NCI-H1436 treated with DMSO at 0.1 percent for 48 hours (cell line): ENCODE results near the gene ID1.

Source experiments
- DNase-seq: peaks from one replicate; lab custom pipeline; 2025; lab: John Stamatoyannopoulos, UW

ID1 gene, protein sequence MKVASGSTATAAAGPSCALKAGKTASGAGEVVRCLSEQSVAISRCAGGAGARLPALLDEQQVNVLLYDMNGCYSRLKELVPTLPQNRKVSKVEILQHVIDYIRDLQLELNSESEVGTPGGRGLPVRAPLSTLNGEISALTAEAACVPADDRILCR

DNA sequence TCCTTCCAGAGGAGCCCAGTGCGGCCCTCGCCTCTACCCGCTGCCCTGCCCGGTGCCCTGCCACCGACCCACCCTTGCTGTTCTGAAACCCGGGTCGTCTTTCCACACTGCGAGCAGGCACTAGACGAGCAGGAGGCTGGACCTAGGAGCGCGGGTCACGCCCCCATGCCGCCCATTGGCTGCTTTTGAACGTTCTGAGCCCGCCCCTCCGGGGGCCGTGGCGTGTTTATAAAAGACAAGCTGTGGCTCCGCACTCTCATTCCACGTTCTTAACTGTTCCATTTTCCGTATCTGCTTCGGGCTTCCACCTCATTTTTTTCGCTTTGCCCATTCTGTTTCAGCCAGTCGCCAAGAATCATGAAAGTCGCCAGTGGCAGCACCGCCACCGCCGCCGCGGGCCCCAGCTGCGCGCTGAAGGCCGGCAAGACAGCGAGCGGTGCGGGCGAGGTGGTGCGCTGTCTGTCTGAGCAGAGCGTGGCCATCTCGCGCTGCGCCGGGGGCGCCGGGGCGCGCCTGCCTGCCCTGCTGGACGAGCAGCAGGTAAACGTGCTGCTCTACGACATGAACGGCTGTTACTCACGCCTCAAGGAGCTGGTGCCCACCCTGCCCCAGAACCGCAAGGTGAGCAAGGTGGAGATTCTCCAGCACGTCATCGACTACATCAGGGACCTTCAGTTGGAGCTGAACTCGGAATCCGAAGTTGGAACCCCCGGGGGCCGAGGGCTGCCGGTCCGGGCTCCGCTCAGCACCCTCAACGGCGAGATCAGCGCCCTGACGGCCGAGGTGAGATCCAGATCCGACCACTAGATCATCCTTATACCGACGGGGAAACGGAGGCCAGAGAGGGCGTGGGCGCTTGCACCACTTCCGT, at the start of gene ID1:
Gene ID1 (plus strand): TSS at position 259 of the 871 bp plus-strand sequence. CDS start 99 bp downstream, at position 358.
- peak; percentile 95 for DNase-seq

DNA sequence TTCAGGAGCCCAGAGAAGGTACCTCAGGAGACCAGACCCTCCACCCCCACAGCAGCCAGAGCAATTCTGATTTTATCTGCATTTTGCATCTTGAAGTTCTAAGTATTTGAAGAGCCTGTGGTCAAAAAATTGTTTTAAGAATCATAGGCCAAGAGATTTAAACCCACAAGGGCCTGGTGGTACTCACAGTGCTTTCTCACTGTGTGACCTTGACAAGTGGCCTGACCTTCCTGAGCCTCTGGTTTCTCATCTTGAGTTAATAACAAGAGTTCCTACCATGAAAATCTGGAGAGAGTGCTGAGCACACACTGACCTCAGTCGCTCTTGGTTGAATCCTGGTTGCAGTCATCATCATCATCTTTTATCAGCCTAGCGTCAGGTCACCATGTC, 45.4 kb upstream of the ID1 start:
- no peak for DNase-seq

DNA sequence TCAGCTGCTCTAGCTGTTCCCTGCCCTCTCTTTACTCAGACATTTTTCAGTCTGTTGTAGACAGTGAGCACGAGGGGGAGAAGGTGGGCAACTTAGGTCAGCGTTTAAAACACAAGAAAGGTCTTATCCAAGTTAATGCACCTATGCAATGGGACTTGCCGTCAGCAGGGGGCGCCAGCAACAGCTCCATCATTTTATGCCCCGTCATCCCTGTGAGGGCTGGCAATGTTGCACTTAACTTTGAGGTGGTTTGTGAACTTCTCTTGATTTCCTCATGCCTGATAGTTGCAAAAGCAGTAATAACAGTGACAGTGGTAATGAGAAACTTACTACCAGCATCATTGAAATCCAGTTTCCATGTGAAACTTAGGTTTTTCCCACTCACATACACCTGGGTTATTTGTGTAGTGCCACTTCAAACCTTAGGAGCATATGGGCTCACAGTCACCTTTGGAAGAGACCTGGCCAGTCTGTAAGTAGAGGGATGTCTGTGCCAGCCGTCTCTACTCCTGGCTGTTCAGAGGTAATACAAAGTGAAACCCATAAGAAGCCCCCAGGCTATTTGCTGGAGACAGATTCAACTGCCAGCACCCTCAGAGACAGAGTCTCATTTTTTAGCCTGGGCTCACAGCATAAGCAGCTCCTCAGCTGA, 44.9 kb upstream of the ID1 start:
- DNase-seq: no peak

DNA sequence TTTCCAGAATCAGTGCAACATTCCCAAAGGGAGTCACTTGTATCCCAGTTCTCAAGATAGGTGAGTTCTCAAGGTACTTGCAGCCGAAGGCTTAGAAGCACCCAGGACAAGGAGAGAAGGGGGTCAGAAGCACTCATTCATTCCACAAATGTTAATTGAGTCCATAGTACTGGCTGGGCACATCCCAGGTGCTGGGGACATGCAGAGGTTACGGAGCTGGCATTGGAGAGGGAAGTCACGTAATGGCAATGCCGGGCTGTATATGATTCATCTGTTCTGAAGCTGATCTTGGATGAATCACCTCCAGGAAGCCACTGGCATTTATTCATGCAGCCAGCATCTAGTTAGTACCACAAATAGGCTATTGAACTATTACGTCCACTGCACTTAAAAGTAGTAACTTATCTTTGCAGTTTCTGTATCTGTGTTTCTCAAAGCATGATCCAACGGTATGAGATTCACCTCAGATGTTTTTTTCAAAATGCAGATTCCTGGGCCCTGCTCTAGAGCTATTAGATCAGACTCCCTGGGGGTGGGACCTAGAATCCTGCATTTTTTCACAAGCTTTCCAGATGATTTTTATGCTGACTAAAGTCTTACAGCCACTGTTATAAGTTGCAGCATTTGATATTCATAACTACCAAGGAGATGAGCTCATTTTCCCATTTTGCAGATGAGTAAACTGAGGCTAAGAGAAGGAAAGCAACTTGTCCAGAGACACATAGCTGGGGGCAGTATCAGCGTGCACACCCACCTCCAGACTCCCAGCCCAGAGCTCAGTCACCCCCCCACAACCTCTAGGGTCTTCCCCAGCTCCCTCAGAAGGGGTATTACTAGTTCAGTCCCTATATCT, 44.1 kb upstream of the ID1 start:
- no peak for DNase-seq

DNA sequence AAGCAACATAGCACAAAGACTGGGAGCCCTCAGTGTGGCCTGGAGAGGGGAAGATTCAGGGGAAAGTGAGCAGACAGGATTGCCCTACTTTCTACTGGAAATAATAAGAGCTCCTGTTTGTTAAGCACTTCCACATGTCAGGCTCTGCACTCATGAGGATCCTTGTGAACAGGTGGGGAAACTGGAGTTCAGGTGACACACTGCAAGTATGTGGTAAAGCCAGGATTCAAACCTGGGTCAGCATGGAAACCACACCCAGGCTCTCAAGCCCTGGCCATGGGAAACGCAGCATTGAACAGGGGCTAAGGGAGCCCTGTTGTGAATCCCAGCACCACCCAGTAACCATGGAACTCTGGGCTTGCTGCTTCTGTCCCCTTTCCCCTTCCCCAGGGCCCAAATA, 42.8 kb upstream of the ID1 start:
- DNase-seq: no peak

DNA sequence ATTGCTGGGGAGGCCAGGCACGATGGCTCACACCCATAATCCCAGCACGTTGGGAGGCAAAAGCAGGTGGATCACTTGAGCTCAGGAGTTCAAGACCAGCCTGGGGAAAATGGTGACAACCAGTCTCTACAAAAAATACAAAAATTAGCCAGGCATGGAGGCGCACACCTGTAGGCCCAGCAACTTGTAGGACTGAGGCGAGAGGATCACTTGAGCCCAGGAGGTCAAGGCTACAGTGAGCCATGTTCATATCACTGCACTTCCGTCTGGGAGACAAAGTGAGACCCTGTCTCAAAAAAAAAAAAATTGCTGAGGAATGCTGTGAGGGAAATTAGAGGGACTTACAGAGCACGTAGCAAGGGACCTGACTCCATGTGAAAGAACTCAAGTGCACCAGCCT, 40.8 kb upstream of the ID1 start:
- DNase-seq: no peak

DNA sequence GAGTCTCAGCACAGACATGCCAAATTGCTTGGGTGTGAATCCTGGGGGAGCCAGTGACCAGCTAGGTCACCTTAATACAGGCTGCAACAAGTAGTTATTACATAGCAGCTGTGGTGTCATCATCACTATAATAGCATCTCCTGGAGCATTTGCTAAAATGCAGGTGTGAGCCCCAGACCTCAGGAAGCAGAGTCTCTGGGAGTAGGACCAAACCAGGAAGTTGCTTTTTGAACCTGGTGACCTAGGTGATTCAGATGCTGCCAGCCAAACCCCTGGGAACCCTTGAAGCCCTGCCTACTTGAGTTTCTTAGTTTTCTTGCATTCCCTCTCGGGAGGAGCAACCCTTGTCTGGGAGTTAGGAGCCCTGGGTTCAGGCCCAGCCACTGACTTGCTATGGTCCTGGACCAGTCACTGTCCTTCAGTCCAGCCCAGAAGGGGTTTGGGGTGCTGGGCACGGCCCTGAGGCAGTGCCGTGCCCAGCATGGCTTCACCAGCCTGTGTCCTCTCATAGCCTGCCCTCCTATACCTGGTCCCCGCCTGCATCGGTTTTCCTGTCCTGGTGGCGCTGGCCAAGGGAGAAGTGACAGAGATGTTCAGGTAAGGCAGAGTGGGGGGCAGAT, 39.3 kb upstream of the ID1 start:
- DNase-seq: no peak

DNA sequence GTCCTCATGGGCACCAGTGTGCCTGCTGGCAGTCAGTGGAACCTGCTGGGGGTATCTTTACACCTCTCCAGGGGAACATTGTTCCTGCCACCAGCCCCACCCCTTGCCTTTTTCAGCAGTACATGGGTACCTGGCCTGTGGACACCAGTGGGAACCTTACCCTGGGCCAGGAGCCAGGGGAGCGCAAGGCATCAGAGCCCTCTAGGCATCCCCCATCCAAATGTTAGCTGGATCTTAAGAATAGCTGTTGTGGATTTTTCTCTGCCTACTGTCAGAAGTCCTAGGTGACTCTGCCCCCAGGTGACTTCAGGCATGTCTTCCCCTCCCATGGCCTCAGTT, 38.8 kb upstream of the ID1 start:
- DNase-seq: no peak

DNA sequence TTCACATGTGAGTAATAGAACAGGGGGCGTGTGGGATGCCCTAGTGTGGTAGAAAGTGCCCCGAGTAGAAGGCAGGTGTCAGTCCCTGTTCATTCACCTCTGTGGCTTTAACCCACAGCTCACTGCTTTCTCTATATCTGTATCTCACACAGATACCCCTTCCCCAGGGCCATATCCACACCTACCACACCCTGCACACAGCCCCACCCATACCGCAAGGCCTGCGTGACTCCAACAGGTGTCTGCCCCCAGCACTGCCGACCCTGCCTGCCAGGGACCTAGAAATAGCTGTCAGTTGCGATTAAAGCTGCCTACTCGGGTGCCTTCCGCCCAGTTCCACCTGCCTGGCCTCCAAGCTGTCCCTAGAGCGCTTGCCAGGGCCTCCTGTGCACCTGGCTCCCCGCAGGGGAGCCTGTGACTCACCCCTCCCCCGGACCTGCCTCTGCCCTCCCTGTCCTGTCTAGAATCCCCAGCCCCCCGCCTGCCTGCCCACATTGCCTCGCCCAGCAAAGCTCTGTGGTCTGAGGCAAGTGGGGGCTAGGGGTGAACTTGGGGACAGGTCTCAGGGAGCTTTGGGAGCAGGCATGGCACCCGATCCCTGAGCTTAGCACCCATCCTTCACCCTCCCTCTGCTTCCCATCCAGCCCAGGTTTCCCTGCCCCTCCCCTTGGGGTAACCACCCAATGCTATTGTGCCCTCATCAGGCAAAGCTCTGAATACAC, 38.3 kb upstream of the ID1 start:
- no peak for DNase-seq

DNA sequence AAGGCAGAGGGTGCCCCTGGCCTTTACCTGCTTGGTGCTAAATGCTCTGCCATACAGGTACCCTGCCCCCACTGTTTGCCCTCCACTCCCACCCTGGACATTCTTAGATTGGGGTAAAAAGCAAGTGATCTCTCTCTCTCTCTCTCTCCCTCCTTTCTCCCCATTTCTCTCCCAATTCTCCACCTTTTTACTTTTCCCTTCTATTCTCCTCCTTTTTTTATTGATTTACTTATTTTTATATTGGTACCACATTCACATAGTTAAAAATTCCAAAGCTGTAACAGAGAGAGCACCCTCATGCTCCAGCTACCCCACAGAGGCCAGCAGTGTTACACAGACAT, 37.7 kb upstream of the ID1 start:
- no peak for DNase-seq

DNA sequence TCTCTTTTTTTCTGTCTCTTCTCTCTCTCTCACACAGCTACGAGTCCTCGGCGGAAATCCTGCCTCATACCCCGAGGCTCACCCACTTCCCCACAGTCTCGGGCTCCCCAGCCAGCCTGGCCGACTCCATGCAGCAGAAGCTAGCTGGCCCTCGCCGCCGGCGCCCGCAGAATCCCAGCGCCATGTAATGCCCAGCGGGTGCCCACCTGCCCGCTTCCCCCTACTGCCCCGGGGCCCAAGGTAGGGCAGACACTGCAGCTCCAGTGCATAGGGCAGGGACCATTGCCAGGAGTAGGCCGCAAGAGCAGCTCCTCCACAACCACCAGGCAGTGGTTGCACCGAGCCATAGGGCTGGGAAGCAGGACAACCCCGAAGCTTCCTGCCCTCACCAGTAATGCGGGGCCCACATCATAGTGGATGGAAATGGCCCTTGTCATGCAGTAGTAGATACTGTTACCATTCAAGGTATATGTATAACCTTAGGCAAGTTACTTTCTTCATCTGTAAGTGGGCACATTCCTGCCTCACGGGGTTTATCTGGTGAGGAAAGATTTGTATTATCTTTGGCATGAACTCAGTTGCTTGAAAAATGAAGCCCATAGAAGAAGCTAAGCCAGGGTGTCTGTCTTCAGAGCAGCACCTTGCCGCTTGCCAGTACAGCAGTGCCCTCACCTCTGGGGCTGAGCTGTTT, 36.9 kb upstream of the ID1 start:
- DNase-seq: no peak

DNA sequence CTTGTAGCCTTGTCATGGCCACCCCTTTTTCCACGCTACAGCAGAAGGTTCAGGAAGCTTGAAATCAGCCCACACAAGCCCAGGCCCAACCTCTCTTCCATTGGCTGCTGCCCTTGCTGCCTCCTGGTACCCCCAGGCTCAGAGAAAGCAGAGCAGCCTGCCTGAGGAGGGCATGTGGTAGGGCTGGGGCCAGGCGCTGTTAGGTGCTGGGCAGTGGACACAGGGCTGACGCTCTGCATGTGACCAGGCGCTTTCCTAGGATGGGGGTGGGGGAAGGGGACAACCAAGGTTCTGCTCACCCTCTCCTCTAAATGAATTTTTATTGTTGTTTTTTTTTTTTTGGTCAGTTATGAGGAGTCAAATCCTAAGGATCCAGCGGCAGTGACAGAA, 36.3 kb upstream of the ID1 start:
- DNase-seq: no peak

DNA sequence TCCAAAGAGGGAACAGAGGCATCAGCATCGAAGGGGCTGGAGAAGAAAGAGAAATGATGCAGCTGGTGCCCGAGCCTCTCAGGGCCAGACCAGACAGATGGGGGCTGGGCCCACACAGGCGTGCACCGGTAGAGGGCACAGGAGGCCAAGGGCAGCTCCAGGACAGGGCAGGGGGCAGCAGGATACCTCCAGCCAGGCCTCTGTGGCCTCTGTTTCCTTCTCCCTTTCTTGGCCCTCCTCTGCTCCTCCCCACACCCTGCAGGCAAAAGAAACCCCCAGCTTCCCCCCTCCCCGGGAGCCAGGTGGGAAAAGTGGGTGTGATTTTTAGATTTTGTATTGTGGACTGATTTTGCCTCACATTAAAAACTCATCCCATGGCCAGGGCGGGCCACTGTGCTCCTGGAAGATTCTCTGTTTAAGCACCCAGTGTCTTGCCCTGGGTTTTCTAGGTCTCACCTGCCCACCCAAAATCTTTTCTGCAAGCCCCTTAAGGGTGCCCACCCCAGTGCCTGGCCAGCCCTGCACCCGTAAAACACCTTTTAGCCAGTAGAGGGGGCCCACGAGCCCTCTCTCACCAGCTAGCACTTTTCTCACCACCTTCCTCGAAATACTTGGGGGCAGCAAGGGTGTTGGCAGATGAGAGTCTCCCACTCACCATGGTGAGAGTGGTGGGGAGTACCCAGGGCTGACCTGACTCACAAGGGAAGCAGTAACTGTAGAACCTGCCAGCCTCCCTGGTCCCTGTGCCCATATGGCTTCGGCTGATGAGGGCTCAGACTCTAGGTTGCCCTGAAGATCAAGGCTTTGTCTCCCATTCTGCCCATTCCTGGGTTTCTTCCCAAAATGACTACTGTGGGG, 35.7 kb upstream of the ID1 start:
- DNase-seq: no peak

DNA sequence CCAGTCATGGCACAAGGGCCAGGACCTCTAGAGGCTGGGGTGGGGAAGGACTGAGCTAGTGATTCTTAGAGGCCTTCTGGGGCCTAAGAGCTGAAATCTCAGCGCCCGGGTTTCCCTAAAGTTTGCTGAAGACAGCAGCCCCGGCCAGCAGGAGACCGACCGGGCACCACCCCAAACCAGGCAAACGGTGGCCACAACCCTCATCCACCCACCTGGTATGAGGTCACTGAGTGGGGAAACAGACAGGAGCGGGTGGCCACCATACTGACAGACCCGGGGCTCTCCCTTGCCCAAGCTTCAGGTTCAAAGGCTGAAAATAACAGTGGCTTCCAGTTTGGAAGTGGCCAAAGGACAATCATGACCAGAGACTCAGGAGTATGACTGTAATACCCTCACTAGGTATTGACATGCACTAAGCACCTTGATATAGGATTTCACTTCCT, 35.0 kb upstream of the ID1 start:
- DNase-seq: no peak

DNA sequence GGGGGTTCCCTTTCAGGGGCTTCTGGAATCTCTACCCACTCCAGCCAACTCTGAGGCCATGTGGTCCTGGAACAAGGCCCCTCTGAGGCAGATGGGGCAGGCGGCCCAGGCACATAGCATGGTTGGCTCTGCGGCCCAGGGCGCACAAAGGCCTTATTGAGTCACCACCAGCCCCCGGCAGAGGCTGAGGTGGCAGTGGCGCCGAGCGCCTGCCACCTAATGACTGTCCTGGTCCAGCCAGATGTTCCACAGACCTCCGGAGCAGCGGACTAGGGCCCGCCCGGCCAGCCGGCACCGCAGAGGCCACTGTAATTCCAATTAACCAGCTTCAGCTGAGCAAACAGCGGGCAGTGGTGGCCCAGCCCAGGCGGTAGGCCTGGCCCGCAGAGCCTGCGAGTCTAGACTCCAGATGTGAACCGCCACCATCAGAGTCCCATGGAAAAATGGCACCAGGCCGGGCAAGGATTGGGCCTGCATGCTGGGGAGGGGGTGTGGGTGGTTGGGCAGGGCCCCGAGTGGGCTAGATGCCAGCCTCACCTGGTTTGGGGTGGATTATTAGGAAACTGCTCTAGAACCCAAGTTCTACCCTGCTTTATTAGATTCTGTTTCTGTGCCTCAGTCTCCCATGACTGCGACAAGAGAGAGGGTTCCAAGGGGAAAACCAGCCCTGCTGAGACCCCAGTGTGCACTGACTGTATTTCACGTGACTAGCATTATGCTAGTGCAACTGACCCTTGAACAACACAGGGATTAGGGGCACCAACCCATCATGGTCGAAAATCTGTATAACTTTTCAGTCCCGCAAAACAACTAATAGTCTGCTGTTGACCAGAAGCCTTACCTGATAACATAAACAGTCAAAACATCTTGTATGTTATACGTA, 34.1 kb upstream of the ID1 start:
- no peak for DNase-seq

DNA sequence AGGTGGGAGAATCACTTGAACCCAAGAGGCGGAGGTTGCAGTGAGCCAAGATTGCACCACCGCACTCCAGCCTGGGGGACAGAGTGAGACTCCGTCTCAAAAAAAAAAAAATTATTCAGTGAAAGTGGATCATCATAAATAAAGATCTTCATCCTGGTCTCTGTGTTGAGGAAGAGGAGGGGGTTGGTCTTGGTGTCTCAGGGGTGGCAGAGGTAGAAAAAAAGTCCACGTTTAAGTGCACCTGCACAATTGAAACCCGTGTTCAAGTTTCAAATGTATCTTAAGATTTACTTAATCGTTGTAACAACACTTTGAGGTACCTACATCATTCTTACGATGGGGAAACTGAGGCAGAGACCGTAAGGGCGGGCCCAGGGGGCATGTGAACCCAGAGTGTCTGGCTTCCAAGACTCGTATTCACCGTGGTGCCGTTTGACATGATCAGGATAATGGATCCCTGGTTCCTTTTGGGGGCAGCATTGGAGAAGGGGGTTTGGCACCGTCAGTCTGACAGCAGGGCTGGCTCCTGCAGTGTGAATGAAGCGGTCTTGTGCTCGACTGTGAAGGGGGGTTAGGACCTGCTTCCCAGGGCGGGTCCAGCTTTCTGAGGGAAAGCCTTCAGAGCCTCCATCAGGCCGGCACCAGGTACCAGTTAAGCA, 32.9 kb upstream of the ID1 start:
- DNase-seq: no peak

DNA sequence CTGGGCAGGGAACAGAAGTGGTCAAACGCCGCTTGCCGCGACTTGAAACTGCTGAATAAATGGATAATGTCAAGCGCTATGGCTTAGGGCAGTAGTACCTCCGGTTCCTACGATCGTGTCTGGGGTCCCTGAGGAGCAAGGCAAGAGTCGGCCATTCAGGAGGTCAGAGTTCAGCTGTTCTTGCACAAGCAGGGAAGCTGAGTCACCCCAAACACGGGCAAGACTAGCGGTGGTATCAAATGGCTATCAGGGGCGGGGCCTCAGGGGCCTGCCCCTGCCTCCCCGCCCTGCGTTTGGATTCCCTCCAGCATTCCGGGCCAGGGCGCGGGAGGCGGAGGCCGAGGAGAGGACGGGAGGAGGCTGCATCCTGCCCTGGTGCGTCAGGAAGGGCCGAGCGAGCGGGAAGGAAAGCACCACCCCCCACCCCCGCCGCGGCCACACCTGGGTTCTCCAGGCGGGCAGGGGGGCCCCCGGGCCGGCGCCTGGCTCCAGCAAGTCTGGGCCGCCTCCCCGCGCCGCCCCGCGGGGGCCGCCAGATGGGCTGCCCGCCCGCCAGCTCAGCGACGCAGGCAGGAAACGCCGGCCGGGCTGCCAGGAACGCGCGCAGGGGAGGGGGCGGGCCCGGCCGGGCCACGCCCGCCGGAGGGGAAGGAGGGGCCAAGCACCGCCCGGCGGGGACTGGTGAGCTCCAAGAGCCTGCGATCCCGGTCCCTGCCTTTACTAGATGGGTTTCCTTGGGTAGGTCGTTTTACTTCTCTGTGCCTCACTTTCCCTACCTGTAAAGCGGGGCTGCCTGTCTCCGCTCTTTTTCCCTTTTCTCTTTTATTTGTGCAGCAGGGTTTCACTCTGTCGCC, 32.2 kb upstream of the ID1 start:
- peak; percentile 81 for DNase-seq
